ENCODE data around the gene CIDEC.

GRCh38 chr3:9834520-9835380, 45.3 kb downstream of the CIDEC start:
- TF ChIP-seq CTCF (conservative IDR thresholded peaks at IDR 0.05) (no peak), ZFX (IDR thresholded peaks at IDR 0.05) (no peak)

Data from C4-2B (cell line).